Endothelial cell of umbilical vein (primary cell): ENCODE data around the gene AACS.

Experiments used
- POLR2AphosphoS5 ChIP-seq: IDR thresholded peaks from 2 replicates; pipeline ENCODE4 v1.6.1; 2012; ENCODE audit warnings: low read depth, mild to moderate bottlenecking, control low read depth, low read length, moderate library complexity; ENCODE audit not compliant: insufficient read depth
- TF ChIP-seq, protein P1 (sequence below): IDR thresholded peaks from 2 replicates; pipeline ENCODE4 v1.6.1; 2011; ENCODE audit not compliant: insufficient read depth, insufficient read length

DNA sequence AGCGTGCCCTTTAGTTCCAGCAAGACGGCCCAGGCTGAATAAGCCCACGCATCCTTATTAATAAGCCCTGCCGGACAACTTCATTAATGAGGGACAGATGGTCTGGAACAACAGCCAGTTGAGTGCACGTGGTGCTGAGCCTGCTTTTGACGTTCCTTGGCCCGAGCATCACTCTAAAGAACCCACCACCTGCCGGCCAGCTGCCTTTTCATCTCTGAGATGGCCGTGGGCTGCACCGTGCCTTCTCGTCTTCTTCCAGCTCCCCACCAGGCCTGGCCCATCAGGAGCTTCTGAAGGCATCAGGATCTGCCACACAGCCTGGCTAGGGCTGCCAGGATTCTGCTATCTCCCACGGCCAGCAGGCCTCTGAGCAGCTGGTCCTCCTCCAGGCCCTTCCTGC, 80.0 kb downstream of the AACS start:
- TF ChIP-seq POLR2AphosphoS5 = no peak
- TF ChIP-seq, protein P1, sequence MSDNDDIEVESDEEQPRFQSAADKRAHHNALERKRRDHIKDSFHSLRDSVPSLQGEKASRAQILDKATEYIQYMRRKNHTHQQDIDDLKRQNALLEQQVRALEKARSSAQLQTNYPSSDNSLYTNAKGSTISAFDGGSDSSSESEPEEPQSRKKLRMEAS = no peak
